ENCODE measurements around the gene SMCO3. TPM values are rescaled to one million over a fixed set of nuclear protein-coding genes. Genes with fewer than 3 reads are reported as not detected.

Gene SMCO3
- total and polyA plus RNA-seq, 2 of the 13 experiments (the other 11 are each of a cell fraction or from before 2014, with no cell fraction given), result 0.29 to 0.42 TPM

GRCh38 chr12:14769969-14770495 is 44.0 kb downstream of the SMCO3 start (continued):
- peak; percentile 73 for TF ChIP-seq PATZ1 (CRISPR knock-in tag; IDR thresholded peaks at IDR 0.05)
- no peak for TF ChIP-seq CC2D1A (CRISPR knock-in tag; IDR thresholded peaks at IDR 0.05)
- no peak for TF ChIP-seq MLXIP (CRISPR knock-in tag; IDR thresholded peaks at IDR 0.05; ENCODE audit: borderline replicate concordance)
- TF ChIP-seq ZNF503 (CRISPR knock-in tag; IDR thresholded peaks at IDR 0.05), result no peak
- TF ChIP-seq HNRNPH1 (optimal IDR thresholded peaks at IDR 0.05; ENCODE audit: low read depth, low read length), result peak; percentile 47
- peak; percentile 88 for TF ChIP-seq ARNTL (CRISPR knock-in tag; IDR thresholded peaks at IDR 0.05)
- no peak for TF ChIP-seq NCOA1 (CRISPR knock-in tag; IDR thresholded peaks at IDR 0.05)
- no peak for TF ChIP-seq ZNF781 (CRISPR knock-in tag; IDR thresholded peaks at IDR 0.05; ENCODE audit: borderline replicate concordance, not compliant biosample characterization)
- peak; percentile 70 for TF ChIP-seq DMAP1 (CRISPR knock-in tag; IDR thresholded peaks at IDR 0.05)
- no peak for TF ChIP-seq ZNF772 (CRISPR knock-in tag; IDR thresholded peaks at IDR 0.05)
- no peak for TF ChIP-seq ZNF274 (CRISPR knock-in tag; IDR thresholded peaks at IDR 0.05)
- TF ChIP-seq, protein P1, sequence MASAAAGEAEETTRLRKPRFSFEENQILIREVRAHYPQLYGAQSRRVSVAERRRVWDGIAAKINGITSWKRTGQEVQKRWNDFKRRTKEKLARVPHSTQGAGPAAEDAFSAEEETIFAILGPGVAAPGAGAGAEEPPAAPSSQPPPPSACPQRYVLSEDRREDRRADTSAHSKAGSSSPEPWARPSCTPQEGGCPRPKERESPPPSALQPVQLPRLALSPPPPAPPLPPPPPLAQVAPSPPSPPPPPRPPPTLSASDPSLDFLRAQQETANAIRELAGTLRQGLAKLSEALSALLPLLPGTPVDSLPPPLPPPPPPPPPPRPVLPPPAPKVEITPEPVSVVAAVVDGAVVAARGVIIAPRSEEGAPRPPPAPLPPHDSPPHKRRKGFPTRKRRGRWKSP (CRISPR knock-in tag; IDR thresholded peaks at IDR 0.05), result peak; percentile 55
- TF ChIP-seq ELF4 (CRISPR knock-in tag; IDR thresholded peaks at IDR 0.05; ENCODE audit: borderline replicate concordance), result no peak
- no peak for TF ChIP-seq ZBTB2 (CRISPR knock-in tag; IDR thresholded peaks at IDR 0.05; ENCODE audit: low read depth)
- no peak for TF ChIP-seq ZNF382 (CRISPR knock-in tag; IDR thresholded peaks at IDR 0.05; ENCODE audit: borderline replicate concordance)
- TF ChIP-seq, protein P2, sequence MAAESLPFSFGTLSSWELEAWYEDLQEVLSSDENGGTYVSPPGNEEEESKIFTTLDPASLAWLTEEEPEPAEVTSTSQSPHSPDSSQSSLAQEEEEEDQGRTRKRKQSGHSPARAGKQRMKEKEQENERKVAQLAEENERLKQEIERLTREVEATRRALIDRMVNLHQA (CRISPR knock-in tag; IDR thresholded peaks at IDR 0.05), result no peak
- TF ChIP-seq ZBTB20 (CRISPR knock-in tag; IDR thresholded peaks at IDR 0.05; ENCODE audit: borderline replicate concordance, low read depth), result no peak; the same call in 1 of the 2 replicates
- TF ChIP-seq ZNF672 (CRISPR knock-in tag; IDR thresholded peaks at IDR 0.05), result no peak
- TF ChIP-seq MLX (CRISPR knock-in tag; IDR thresholded peaks at IDR 0.05), result peak; percentile 35; the same call in 1 of the 2 replicates
- no peak for TF ChIP-seq NFYC (CRISPR knock-in tag; IDR thresholded peaks at IDR 0.05)
